Breast epithelium (tissue), 4 donors: ENCODE measurements around the gene IMPDH2. TPM values are rescaled to one million over a fixed set of nuclear protein-coding genes. Genes with fewer than 3 reads are reported as not detected.

ENCODE experiments used
- DNase-seq, 2 donors: peaks; one replicate each; pipeline ENCODE4 v3.0.0-alpha.2; 2019; ENCODE audit warnings: low spot score in 2 of 2
- H3K27ac ChIP-seq, 2 donors: fragments of 200-600 bp; sonication (generic) in 1 of 2; one replicate each; pipeline ENCODE4 v1.5.1; 2016 to 2019; ENCODE audit warnings: mild to moderate bottlenecking in 1 of 2
- H3K27me3 ChIP-seq, 2 donors: fragments of 200-600 bp; sonication (generic) in 1 of 2; one replicate each; pipeline versions ENCODE4 v1.5.1 to v1.6.0; 2017 to 2019; ENCODE audit warnings: control low read depth in 1 of 2, mild to moderate bottlenecking in 1 of 2
- H3K36me3 ChIP-seq: fragments of 200-600 bp; one replicate; pipeline ENCODE4 v1.5.1; 2019
- H3K4me1 ChIP-seq, 2 donors: fragments of 200-600 bp; sonication (generic); one replicate each; pipeline ENCODE4 v1.5.1; 2016 to 2019; ENCODE audit warnings: control low read depth in 1 of 2
- H3K4me3 ChIP-seq, 3 donors: fragments of 200-600 bp; sonication (generic); 1 replicate in 2 of 3; 2 replicates in 1 of 3; pipeline ENCODE4 v1.5.1; 2016 to 2019; ENCODE audit warnings: mild to moderate bottlenecking in 3 of 3, moderate library complexity in 2 of 3
- H3K9me3 ChIP-seq, 2 donors: fragments of 200-600 bp; sonication (generic) in 1 of 2; one replicate each; pipeline ENCODE4 v1.5.1; 2016 to 2019; ENCODE audit warnings: control low read depth in 1 of 2
- POLR2A ChIP-seq: fragments of 450-650 bp; IDR thresholded peaks from one replicate; pipeline ENCODE4 v1.6.1; 2016; ENCODE audit warnings: antibody characterized with exemption, mild to moderate bottlenecking, moderate library complexity
- POLR2AphosphoS5 ChIP-seq, 3 donors: sonication (generic); formaldehyde crosslinking; IDR thresholded peaks; one replicate each; pipeline ENCODE4 v1.6.1; 2017; ENCODE audit warnings: antibody characterized with exemption in 3 of 3
- intact Hi-C: fragments of 100-400 bp; cut with DNase I; formaldehyde crosslinking; loops from one replicate; pipeline ENCODE4 v1.15.1; 2023; ENCODE audit warnings: low total_unique reads
- total RNA-seq, 3 donors: library from RNA; depleted of rRNA; stranded (reverse); fragments of >200 nt; gene quantifications; one replicate each; pipeline ENCODE4 v1.1.0, GENCODE V29; 2016
- TF ChIP-seq, protein P1 (sequence below), 3 donors: fragments of 450-650 bp; IDR thresholded peaks; one replicate each; pipeline ENCODE4 v1.5.1; 2016 to 2017; ENCODE audit warnings: antibody characterized with exemption in 3 of 3, mild to moderate bottlenecking in 3 of 3, moderate library complexity in 3 of 3

The IMPDH2 gene
- total RNA-seq, 3 donors from 2014 or later = 123 to 216 (median 178) TPM

GRCh38 chr3:49021813-49022687 lies 7.1 kb downstream of the IMPDH2 start, which contains the start of gene NDUFAF3:
NDUFAF3 (plus strand) TSS chr3:49022121; CDS start chr3:49022145, 24 bp downstream.
- H3K4me3 ChIP-seq = peak within 1 kb of the TSS; percentile 96 to 99 (median 98)
- intact Hi-C loops = no loop called here
- H3K4me1 ChIP-seq = peaks cover 16 to 17% of the 10 kb centered on the region in 2 donors
- peak; percentile 90 to 95 for DNase-seq
- H3K9me3 ChIP-seq = no peaks in the 10 kb centered on the region
- TF ChIP-seq POLR2A (peak; percentile 55), POLR2AphosphoS5 (IDR thresholded peaks at IDR 0.05) (peak; percentile 85 to 92 (median 88))
- TF ChIP-seq, protein P1, sequence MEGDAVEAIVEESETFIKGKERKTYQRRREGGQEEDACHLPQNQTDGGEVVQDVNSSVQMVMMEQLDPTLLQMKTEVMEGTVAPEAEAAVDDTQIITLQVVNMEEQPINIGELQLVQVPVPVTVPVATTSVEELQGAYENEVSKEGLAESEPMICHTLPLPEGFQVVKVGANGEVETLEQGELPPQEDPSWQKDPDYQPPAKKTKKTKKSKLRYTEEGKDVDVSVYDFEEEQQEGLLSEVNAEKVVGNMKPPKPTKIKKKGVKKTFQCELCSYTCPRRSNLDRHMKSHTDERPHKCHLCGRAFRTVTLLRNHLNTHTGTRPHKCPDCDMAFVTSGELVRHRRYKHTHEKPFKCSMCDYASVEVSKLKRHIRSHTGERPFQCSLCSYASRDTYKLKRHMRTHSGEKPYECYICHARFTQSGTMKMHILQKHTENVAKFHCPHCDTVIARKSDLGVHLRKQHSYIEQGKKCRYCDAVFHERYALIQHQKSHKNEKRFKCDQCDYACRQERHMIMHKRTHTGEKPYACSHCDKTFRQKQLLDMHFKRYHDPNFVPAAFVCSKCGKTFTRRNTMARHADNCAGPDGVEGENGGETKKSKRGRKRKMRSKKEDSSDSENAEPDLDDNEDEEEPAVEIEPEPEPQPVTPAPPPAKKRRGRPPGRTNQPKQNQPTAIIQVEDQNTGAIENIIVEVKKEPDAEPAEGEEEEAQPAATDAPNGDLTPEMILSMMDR (IDR thresholded peaks at IDR 0.05) = peak; percentile 86 to 99 (median 98)
- no peaks in the 10 kb centered on the region for H3K27me3 ChIP-seq
- H3K27ac ChIP-seq = peak within 1 kb of the TSS; percentile 100
- H3K36me3 ChIP-seq = peaks cover 4% of the 10 kb centered on the region

DNA sequence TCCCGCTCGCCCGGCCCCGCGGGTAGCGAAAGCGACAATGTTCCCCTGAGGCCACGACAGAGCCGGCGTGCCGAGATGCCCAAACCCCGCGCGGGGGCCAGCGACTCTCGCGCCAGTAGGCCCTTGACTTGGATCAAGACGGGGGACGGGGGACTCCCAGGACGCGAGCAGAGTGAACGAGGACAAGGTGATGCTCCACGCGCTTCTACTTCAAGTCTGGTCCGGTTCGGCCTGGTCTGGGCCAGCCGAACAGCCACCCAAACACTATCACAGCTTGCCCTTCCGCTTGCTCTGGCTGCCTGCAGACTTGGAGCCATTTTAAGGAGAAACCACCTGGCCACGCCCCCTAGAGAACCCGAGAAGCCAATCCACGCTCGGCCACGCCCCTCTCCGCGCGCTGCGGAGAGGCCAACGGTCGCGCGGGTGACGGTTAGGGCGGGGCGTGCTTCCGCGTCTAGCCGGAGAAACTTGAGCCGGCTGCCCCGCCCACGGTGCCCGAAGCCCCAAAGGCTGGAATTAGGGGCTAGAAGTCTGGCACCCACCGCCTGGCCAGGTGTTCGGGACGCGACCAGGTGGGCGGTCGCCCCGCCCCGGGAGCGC lies 7.9 kb downstream of the IMPDH2 start:
- Histone ChIP-seq H3K9me3 (no peaks in the 10 kb centered on the region), H3K27me3 (no peaks in the 10 kb centered on the region), H3K27ac (peak overlapping the region; percentile 100), H3K4me1 (peaks cover 16 to 17% of the 10 kb centered on the region in 2 donors), H3K36me3 (peaks cover 4% of the 10 kb centered on the region), H3K4me3 (peak overlapping the region; percentile 96 to 99 (median 98))
- intact Hi-C loops = no loop called here
- DNase-seq = peak; percentile 99
- TF ChIP-seq POLR2A (peak; percentile 99), POLR2AphosphoS5 (IDR thresholded peaks at IDR 0.05) (peak; percentile 98 to 99 (median 98))
- TF ChIP-seq, protein P1 (IDR thresholded peaks at IDR 0.05) = no peak

DNA sequence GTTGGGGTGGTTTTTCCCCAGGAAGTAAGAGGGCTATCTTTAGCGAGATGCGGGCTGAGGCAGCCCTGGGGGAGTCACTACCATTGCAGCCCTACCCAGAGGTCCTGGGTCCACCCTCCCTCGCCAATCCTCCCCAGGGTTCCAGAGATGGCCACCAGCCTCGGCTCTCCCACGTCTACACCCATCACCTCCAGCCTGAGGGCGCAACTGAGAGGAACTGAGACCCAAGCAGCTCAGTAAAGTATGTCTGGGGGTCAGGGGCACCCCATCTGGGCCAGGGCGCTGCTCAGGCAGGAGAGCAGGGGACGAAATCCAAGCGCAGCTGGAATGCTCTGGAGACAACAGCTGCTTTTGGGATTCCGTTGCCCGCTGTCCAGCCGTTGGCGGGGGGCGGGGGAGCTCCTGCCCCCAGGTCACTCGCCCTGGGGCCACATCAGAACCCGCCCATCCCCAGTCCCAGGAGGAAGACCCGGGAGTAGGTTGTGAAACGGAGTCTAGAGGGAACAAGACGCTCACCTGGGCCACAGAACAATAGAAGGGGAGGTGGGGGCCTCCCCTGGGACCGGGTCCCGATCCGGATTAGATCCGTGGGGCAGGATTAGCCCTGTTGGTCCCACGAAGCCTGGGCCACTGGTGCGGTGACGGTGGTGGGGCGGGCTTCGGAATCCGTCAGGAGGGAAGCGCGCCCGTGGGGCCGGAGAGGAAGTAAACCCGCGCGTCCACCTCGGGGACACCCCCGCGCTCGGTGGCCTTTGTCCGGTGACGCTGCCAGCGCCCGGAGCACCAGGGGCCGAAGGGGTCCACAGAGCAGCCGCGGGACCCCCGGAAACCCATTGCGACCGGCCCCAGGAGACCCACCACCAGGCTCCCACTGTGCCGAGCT lies 8.6 kb downstream of the IMPDH2 start:
- peak overlapping the region; percentile 100 for H3K27ac ChIP-seq
- no peaks in the 10 kb centered on the region for H3K27me3 ChIP-seq
- H3K36me3 ChIP-seq = peaks cover 4% of the 10 kb centered on the region
- intact Hi-C loops = no loop called here
- H3K9me3 ChIP-seq = no peaks in the 10 kb centered on the region
- peaks cover 16 to 17% of the 10 kb centered on the region in 2 donors for H3K4me1 ChIP-seq
- H3K4me3 ChIP-seq = peak overlapping the region; percentile 96 to 99 (median 98)
- no peak for TF ChIP-seq POLR2A
- TF ChIP-seq, protein P1 (IDR thresholded peaks at IDR 0.05) = no peak
- no peak for TF ChIP-seq POLR2AphosphoS5 (IDR thresholded peaks at IDR 0.05)
- peak; percentile 51 to 66 for DNase-seq

DNA sequence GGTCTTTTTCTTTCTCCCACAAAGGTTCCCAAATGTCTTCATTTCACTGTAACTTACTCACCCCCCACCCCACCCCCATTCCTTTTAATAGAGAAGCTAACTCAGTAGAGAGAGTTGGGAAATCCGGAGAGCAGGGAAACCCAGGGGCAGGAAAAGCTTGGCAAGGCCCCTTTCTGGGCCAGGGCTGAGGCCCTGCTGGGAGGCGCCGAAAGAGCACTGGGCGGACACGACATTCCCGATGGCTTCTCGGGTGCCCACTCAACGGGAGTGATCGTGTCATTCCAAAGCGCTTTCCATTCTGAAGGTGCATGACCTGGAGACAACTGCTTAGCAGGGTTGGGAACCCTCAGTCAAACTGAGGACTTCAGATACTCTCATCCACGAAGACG lies 9.3 kb downstream of the IMPDH2 start:
- peak overlapping the region; percentile 100 for H3K27ac ChIP-seq
- peaks cover 16 to 17% of the 10 kb centered on the region in 2 donors for H3K4me1 ChIP-seq

More for the DNA sequence above, 9.3 kb downstream of the IMPDH2 start:
- no peaks in the 10 kb centered on the region for H3K27me3 ChIP-seq
- peaks cover 5% of the 10 kb centered on the region for H3K36me3 ChIP-seq
- H3K4me3 ChIP-seq = peak overlapping the region; percentile 96 to 99 (median 98)
- no peak for DNase-seq
- TF ChIP-seq POLR2AphosphoS5 (IDR thresholded peaks at IDR 0.05) = no peak
- TF ChIP-seq POLR2A = no peak
- TF ChIP-seq, protein P1 (IDR thresholded peaks at IDR 0.05) = no peak
- H3K9me3 ChIP-seq = no peaks in the 10 kb centered on the region
- intact Hi-C loops = no loop called here
